Measurements from ENCODE around the gene PRRG4.
A peak's percentile ranks its signal among the peaks of the same experiment; 100 is the strongest.

PRRG4 gene

DNA sequence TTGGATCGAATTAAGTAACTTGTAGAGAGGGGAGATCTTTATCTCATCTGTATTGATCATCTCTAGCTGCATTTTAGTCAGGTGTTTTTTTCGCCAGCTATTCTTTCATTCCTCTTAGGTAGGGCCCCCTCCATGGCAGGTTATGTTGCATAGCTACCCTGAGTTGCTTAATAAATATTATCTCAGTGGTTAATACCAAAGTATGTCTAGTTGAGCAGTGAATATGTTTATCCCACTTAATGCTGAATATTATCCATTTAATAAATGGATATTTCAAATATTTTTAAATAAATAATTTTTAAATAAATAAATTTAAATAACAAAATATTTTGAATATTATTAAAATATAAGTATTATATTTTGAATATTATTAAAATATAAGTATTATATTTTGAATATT, 9.6 kb downstream of the PRRG4 start:
- Histone ChIP-seq H3K4me3 (replicated peaks; ENCODE audit: insufficient read depth, low read length) (no peak overlapping the region), H3K27ac (replicated peaks) (no peak overlapping the region), H3K27me3 (ENCODE audit: insufficient read depth, poor library complexity, severe bottlenecking) (no peaks in the 10 kb centered on the region)
- TF ChIP-seq SPI1 (IDR thresholded peaks at IDR 0.05; ENCODE audit: borderline replicate concordance, low read depth) (no peak), GABPA (IDR thresholded peaks at IDR 0.05; ENCODE audit: low read depth) (no peak), POLR2AphosphoS5 (IDR thresholded peaks at IDR 0.05; ENCODE audit: low read depth) (no peak)
- TF ChIP-seq, protein P1, sequence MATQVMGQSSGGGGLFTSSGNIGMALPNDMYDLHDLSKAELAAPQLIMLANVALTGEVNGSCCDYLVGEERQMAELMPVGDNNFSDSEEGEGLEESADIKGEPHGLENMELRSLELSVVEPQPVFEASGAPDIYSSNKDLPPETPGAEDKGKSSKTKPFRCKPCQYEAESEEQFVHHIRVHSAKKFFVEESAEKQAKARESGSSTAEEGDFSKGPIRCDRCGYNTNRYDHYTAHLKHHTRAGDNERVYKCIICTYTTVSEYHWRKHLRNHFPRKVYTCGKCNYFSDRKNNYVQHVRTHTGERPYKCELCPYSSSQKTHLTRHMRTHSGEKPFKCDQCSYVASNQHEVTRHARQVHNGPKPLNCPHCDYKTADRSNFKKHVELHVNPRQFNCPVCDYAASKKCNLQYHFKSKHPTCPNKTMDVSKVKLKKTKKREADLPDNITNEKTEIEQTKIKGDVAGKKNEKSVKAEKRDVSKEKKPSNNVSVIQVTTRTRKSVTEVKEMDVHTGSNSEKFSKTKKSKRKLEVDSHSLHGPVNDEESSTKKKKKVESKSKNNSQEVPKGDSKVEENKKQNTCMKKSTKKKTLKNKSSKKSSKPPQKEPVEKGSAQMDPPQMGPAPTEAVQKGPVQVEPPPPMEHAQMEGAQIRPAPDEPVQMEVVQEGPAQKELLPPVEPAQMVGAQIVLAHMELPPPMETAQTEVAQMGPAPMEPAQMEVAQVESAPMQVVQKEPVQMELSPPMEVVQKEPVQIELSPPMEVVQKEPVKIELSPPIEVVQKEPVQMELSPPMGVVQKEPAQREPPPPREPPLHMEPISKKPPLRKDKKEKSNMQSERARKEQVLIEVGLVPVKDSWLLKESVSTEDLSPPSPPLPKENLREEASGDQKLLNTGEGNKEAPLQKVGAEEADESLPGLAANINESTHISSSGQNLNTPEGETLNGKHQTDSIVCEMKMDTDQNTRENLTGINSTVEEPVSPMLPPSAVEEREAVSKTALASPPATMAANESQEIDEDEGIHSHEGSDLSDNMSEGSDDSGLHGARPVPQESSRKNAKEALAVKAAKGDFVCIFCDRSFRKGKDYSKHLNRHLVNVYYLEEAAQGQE (IDR thresholded peaks at IDR 0.05; ENCODE audit: insufficient replicate concordance, low read depth): no peak
- TF ChIP-seq, protein P2, sequence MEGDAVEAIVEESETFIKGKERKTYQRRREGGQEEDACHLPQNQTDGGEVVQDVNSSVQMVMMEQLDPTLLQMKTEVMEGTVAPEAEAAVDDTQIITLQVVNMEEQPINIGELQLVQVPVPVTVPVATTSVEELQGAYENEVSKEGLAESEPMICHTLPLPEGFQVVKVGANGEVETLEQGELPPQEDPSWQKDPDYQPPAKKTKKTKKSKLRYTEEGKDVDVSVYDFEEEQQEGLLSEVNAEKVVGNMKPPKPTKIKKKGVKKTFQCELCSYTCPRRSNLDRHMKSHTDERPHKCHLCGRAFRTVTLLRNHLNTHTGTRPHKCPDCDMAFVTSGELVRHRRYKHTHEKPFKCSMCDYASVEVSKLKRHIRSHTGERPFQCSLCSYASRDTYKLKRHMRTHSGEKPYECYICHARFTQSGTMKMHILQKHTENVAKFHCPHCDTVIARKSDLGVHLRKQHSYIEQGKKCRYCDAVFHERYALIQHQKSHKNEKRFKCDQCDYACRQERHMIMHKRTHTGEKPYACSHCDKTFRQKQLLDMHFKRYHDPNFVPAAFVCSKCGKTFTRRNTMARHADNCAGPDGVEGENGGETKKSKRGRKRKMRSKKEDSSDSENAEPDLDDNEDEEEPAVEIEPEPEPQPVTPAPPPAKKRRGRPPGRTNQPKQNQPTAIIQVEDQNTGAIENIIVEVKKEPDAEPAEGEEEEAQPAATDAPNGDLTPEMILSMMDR (IDR thresholded peaks at IDR 0.05; ENCODE audit: insufficient read depth, low read length): no peak
- DNase-seq (ENCODE audit: low read depth in 1 of 2, low spot score in 1 of 2): no peak

DNA sequence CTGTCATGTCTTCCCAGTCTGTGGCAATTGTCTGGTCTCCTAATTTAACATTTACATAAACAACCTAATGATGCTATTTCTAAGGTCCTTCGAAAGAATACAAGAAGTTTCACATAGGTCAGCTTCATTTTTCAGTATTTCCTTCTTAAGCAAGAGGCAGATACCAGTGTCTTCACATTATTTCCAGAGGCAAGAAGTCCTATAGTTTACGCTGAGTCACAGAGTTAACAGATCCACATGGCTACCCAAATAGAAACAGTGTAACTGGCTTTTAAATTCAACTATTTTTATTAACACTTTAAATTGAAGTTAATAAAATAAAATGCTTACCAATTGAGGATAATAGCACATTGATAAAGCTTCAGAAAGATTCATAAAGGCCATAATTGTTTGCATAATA, 10.9 kb downstream of the PRRG4 start:
- no peak for DNase-seq (ENCODE audit: low read depth in 1 of 2, low spot score in 1 of 2)
- Histone ChIP-seq H3K27me3 (ENCODE audit: insufficient read depth, poor library complexity, severe bottlenecking) (no peaks in the 10 kb centered on the region), H3K4me3 (replicated peaks; ENCODE audit: insufficient read depth, low read length) (no peak overlapping the region), H3K27ac (replicated peaks) (0 out of 2 replicates have a peak overlapping the region, but pooled peaks have one; percentile 19)
- TF ChIP-seq GABPA (IDR thresholded peaks at IDR 0.05; ENCODE audit: low read depth) (no peak), POLR2AphosphoS5 (IDR thresholded peaks at IDR 0.05; ENCODE audit: low read depth) (no peak), SPI1 (IDR thresholded peaks at IDR 0.05; ENCODE audit: borderline replicate concordance, low read depth) (no peak)
- TF ChIP-seq, protein P2 (IDR thresholded peaks at IDR 0.05; ENCODE audit: insufficient read depth, low read length): no peak
- TF ChIP-seq, protein P1 (IDR thresholded peaks at IDR 0.05; ENCODE audit: insufficient replicate concordance, low read depth): no peak

DNA sequence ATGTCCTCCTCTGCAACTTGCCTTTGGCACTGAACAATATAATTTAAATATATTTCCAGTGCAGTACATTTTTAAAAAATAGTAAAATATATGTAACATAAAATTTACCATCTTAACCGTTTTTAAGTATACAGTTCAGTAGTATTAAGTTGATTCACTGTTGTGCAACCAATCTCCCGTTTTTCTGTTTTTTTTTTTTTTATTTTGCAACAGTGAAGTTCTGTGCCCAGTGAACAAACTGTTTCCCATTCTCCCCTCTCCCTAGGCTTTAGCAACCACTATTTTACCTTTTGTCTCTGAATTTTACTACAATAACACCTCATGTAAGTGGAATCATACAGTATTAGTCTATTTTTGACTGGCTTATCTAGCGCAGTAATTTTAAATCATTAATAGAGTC, 13.8 kb downstream of the PRRG4 start:
- no peaks in the 10 kb centered on the region for H3K27me3 ChIP-seq (ENCODE audit: insufficient read depth, poor library complexity, severe bottlenecking)
- H3K27ac ChIP-seq (replicated peaks): 0 out of 2 replicates have a peak overlapping the region, but pooled peaks have one; percentile 28
- DNase-seq (ENCODE audit: low read depth in 1 of 2, low spot score in 1 of 2): no peak
- TF ChIP-seq, protein P1 (IDR thresholded peaks at IDR 0.05; ENCODE audit: insufficient replicate concordance, low read depth): no peak
- TF ChIP-seq POLR2AphosphoS5 (IDR thresholded peaks at IDR 0.05; ENCODE audit: low read depth): no peak
- no peak for TF ChIP-seq SPI1 (IDR thresholded peaks at IDR 0.05; ENCODE audit: borderline replicate concordance, low read depth)
- no peak for TF ChIP-seq GABPA (IDR thresholded peaks at IDR 0.05; ENCODE audit: low read depth)
- TF ChIP-seq, protein P2 (IDR thresholded peaks at IDR 0.05; ENCODE audit: insufficient read depth, low read length): no peak
- no peak overlapping the region for H3K4me3 ChIP-seq (replicated peaks; ENCODE audit: insufficient read depth, low read length)

Data from HL-60 (cell line).